Measurements from ENCODE around the gene SREK1.
A peak's percentile ranks its signal among the peaks of the same experiment; 100 is the strongest.

Gene SREK1

GRCh38 chr5:66230551-66230950 is 86.5 kb downstream of the SREK1 start:
- no peaks in the 10 kb centered on the region for H3K79me2 ChIP-seq (ENCODE audit: insufficient read depth, low read length)
- ATAC-seq (ENCODE audit: insufficient read depth, low read depth) (peak; percentile 53; the same call in 1 of the 3 replicates), DNase-seq (no peak)
- no peaks in the 10 kb centered on the region for H3K4me1 ChIP-seq (ENCODE audit: insufficient read depth, low read length)
- H3K9me3 ChIP-seq (ENCODE audit: insufficient read depth, low read length, severe bottlenecking): no peaks in the 10 kb centered on the region
- H2AFZ ChIP-seq (ENCODE audit: low read depth, low read length): no peak overlapping the region
- no peak overlapping the region for H3K9ac ChIP-seq (ENCODE audit: low read depth, low read length)
- no peaks in the 10 kb centered on the region for H4K20me1 ChIP-seq (ENCODE audit: insufficient read depth, low read length)
- no peak overlapping the region for H3K27ac ChIP-seq (ENCODE audit: low read length)
- no peak overlapping the region for H3K4me2 ChIP-seq (ENCODE audit: insufficient read depth, low read length)
- TF ChIP-seq EZH2 (IDR thresholded peaks at IDR 0.05; ENCODE audit: borderline replicate concordance, low read depth, low read length, severe bottlenecking): no peak
- TF ChIP-seq, protein P1, sequence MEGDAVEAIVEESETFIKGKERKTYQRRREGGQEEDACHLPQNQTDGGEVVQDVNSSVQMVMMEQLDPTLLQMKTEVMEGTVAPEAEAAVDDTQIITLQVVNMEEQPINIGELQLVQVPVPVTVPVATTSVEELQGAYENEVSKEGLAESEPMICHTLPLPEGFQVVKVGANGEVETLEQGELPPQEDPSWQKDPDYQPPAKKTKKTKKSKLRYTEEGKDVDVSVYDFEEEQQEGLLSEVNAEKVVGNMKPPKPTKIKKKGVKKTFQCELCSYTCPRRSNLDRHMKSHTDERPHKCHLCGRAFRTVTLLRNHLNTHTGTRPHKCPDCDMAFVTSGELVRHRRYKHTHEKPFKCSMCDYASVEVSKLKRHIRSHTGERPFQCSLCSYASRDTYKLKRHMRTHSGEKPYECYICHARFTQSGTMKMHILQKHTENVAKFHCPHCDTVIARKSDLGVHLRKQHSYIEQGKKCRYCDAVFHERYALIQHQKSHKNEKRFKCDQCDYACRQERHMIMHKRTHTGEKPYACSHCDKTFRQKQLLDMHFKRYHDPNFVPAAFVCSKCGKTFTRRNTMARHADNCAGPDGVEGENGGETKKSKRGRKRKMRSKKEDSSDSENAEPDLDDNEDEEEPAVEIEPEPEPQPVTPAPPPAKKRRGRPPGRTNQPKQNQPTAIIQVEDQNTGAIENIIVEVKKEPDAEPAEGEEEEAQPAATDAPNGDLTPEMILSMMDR (IDR thresholded peaks at IDR 0.05; ENCODE audit: borderline replicate concordance, extremely low read depth, low read length, poor library complexity, severe bottlenecking): no peak
- no peaks in the 10 kb centered on the region for H3K27me3 ChIP-seq (ENCODE audit: insufficient read depth, low read length, poor library complexity)
- no peaks in the 10 kb centered on the region for H3K36me3 ChIP-seq (ENCODE audit: insufficient read depth, low read length)
- no peak overlapping the region for H3K4me3 ChIP-seq (ENCODE audit: low read depth in 1 of 2, low read length in 2 of 2)

GRCh38 chr5:66231508-66231907 is 87.4 kb downstream of the SREK1 start:
- DNase-seq (no peak), ATAC-seq (ENCODE audit: insufficient read depth, low read depth) (no peak)
- Histone ChIP-seq H3K4me2 (ENCODE audit: insufficient read depth, low read length) (no peak overlapping the region), H3K4me3 (ENCODE audit: low read depth in 1 of 2, low read length in 2 of 2) (no peak overlapping the region), H3K79me2 (ENCODE audit: insufficient read depth, low read length) (no peaks in the 10 kb centered on the region), H3K27ac (ENCODE audit: low read length) (no peak overlapping the region), H3K9me3 (ENCODE audit: insufficient read depth, low read length, severe bottlenecking) (no peaks in the 10 kb centered on the region), H4K20me1 (ENCODE audit: insufficient read depth, low read length) (no peaks in the 10 kb centered on the region), H3K9ac (ENCODE audit: low read depth, low read length) (no peak overlapping the region), H2AFZ (ENCODE audit: low read depth, low read length) (no peak overlapping the region), H3K36me3 (ENCODE audit: insufficient read depth, low read length) (no peaks in the 10 kb centered on the region), H3K27me3 (ENCODE audit: insufficient read depth, low read length, poor library complexity) (no peaks in the 10 kb centered on the region), H3K4me1 (ENCODE audit: insufficient read depth, low read length) (no peaks in the 10 kb centered on the region)
- no peak for TF ChIP-seq EZH2 (IDR thresholded peaks at IDR 0.05; ENCODE audit: borderline replicate concordance, low read depth, low read length, severe bottlenecking)
- TF ChIP-seq, protein P1 (IDR thresholded peaks at IDR 0.05; ENCODE audit: borderline replicate concordance, extremely low read depth, low read length, poor library complexity, severe bottlenecking): no peak

DNA sequence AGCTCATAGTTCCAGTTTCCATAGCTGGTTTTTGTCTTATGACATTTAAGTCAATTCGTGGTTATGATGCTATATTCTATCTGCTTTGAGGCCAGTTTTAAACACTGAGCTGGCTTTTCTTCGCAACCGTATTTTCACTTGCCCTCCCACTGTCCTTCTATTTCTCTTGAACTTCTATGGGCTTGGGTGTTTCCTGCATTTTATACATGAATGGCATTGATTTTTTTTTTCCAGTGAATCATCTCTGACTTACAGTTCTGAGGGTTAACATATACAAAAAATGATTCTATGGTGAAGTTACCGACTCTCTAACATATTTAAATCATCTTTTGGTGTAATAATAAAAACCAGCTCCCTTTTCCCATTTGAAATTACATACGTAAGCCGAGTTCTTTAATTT is 88.2 kb downstream of the SREK1 start:
- DNase-seq (no peak), ATAC-seq (ENCODE audit: insufficient read depth, low read depth) (no peak)
- Histone ChIP-seq H3K9ac (ENCODE audit: low read depth, low read length) (no peak overlapping the region), H4K20me1 (ENCODE audit: insufficient read depth, low read length) (no peaks in the 10 kb centered on the region), H3K27ac (ENCODE audit: low read length) (no peak overlapping the region), H3K4me3 (ENCODE audit: low read depth in 1 of 2, low read length in 2 of 2) (no peak overlapping the region), H3K9me3 (ENCODE audit: insufficient read depth, low read length, severe bottlenecking) (no peaks in the 10 kb centered on the region), H3K27me3 (ENCODE audit: insufficient read depth, low read length, poor library complexity) (no peaks in the 10 kb centered on the region), H3K79me2 (ENCODE audit: insufficient read depth, low read length) (no peaks in the 10 kb centered on the region), H3K4me2 (ENCODE audit: insufficient read depth, low read length) (no peak overlapping the region), H3K36me3 (ENCODE audit: insufficient read depth, low read length) (no peaks in the 10 kb centered on the region), H2AFZ (ENCODE audit: low read depth, low read length) (no peak overlapping the region), H3K4me1 (ENCODE audit: insufficient read depth, low read length) (no peaks in the 10 kb centered on the region)
- TF ChIP-seq EZH2 (IDR thresholded peaks at IDR 0.05; ENCODE audit: borderline replicate concordance, low read depth, low read length, severe bottlenecking): no peak
- TF ChIP-seq, protein P1 (IDR thresholded peaks at IDR 0.05; ENCODE audit: borderline replicate concordance, extremely low read depth, low read length, poor library complexity, severe bottlenecking): no peak

Data from DND-41 (cell line).